Omental fat pad (tissue), 4 donors: Measurements from ENCODE around the gene POU6F2. TPM values are rescaled to one million over a fixed set of nuclear protein-coding genes. Genes with fewer than 3 reads are reported as not detected.
"Not testable (repeated sequence)": the region's sequence is repeated elsewhere in the genome, so short reads cannot be mapped to it uniquely, and the experiment has no call there.

Source experiments
- ATAC-seq: fragments of 150-250 bp; one replicate; pipeline ENCODE4 v1.9.1; 2016; ENCODE audit warnings: mild to moderate bottlenecking, moderate library complexity; ENCODE audit not compliant: low FRiP score
- DNase-seq: peaks from one replicate; pipeline ENCODE4 v3.0.0-alpha.2; 2019; ENCODE audit warnings: low spot score
- CTCF ChIP-seq, 3 donors: fragments of 450-650 bp; IDR thresholded peaks; one replicate each; pipeline ENCODE4 v1.5.1; 2016 to 2017; ENCODE audit warnings: antibody characterized with exemption in 3 of 3, mild to moderate bottlenecking in 3 of 3, moderate library complexity in 2 of 3
- total RNA-seq, 4 donors: library from RNA; depleted of rRNA; stranded (reverse); fragments of >200 nt; gene quantifications; one replicate each; pipeline ENCODE4 v1.1.0, GENCODE V29; 2016

The POU6F2 gene
- total RNA-seq, 4 donors from 2014 or later: 0.12 to 0.56 (median 0.37) TPM; not detected in 1

DNA sequence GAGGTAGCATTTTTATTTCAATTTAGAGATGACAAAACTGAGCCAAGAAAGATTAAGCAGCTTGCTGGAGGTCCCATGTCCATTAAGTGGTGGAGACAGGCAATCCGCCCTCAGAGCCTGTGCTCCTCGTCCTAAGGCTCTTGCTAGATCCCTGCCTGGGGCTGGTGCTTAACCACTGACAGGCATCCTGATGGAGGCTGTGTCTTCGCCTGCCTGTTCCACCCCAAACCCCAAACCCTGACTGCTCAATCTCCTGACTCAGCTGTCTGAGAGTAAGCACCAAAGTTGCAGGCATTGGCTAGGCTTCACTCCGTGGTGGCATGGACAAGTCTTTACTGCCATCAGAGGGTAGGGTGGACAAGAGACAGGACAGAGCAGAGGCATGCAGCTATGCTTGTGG lies 209.4 kb downstream of the POU6F2 start:
- TF ChIP-seq CTCF (IDR thresholded peaks at IDR 0.05): no peak

GRCh38 chr7:39192476-39192875 lies 214.8 kb downstream of the POU6F2 start:
- DNase-seq: no peak
- no peak for ATAC-seq
- no peak for TF ChIP-seq CTCF (IDR thresholded peaks at IDR 0.05)

More for the DNA sequence above, 209.4 kb downstream of the POU6F2 start:
- ATAC-seq (no peak), DNase-seq (no peak)

DNA sequence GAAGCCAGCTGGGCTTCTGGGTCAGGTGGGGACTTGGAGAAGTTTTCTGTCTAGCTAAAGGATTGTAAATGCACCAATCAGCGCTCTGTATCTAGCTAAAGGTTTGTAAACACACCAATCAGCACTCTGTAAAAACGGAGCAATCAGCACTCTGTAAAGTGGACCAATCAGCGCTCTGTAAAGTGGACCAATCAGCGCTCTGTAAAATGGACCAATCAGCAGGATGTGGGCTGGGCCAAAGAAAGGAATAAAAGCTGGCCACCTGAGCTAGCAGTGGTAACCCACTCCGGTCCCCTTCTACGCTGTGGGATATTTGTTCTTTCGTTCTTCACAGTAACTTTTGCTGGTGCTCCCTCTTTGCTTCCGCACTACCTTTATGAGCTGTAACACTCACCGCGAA lies 216.7 kb downstream of the POU6F2 start:
- DNase-seq, ATAC-seq: not testable (repeated sequence)

- no peak for TF ChIP-seq CTCF (IDR thresholded peaks at IDR 0.05)
- ATAC-seq: no peak
Observed at GRCh38 chr7:39195967-39196366, 218.3 kb downstream of the POU6F2 start.

GRCh38 chr7:39197831-39198230 lies 220.1 kb downstream of the POU6F2 start:
- ATAC-seq (no peak), DNase-seq (no peak)
- TF ChIP-seq CTCF (IDR thresholded peaks at IDR 0.05): no peak

More at GRCh38 chr7:39195967-39196366, 218.3 kb downstream of the POU6F2 start:
- no peak for DNase-seq

DNA sequence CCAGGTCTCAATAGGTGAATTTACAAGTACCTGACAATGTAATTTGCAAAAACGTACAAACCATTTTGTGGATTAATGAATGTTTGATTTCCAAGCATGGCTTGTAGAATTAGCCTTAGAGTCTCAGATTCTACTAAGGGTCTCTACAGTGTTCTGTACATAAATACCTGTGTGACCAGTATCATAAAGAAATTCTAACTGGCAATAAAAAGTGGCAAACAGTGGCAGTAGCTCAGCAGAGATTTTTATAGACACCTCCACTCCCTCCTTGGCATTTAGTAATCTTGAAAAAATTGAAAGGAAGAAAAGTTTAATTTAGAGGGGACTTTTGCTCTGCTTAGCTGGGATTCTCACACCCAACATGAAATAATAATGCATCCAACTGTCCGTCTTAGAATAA lies 220.8 kb downstream of the POU6F2 start:
- TF ChIP-seq CTCF (IDR thresholded peaks at IDR 0.05): no peak
- no peak for DNase-seq
- ATAC-seq: no peak

DNA sequence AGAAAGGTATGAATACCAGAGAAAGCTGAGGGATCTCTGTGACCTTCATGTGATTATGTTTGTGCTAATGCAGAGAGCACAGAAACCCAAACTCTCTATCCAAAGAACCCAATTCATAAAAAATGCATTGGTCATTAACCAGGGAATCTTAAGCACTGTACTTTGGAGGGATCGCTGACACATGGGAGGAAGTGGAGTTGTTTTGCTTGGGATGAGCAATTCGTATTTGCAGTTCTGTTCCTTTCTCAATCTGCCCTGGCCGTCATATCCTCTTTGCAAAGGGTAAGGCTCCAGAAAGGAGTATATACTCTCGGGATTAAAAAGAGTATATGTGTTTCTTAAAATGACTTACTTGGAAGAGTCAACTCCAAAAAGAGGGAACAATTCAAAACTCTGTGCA lies 221.3 kb downstream of the POU6F2 start:
- no peak for ATAC-seq
- DNase-seq: no peak
- TF ChIP-seq CTCF (IDR thresholded peaks at IDR 0.05): no peak

GRCh38 chr7:39199951-39200350 lies 222.2 kb downstream of the POU6F2 start:
- DNase-seq (no peak), ATAC-seq (no peak)
- TF ChIP-seq CTCF (IDR thresholded peaks at IDR 0.05): no peak
